Activated naive CD8-positive, alpha-beta T cell (primary cell): Measurements from ENCODE around the gene RPS6KA1.
"Not testable (repeated sequence)": the region's sequence is repeated elsewhere in the genome, so short reads cannot be mapped to it uniquely, and the experiment has no call there.

ENCODE experiments used
- H3K27ac Mint-ChIP-seq: one replicate; pipeline ENCODE4 v1.8.0; 2021; ENCODE audit warnings: mixed read lengths
- H3K27me3 Mint-ChIP-seq: one replicate; pipeline ENCODE4 v1.8.0; 2021; ENCODE audit warnings: mixed read lengths
- H3K36me3 Mint-ChIP-seq: one replicate; pipeline ENCODE4 v1.8.0; 2021; ENCODE audit warnings: mixed read lengths
- H3K4me1 Mint-ChIP-seq: one replicate; pipeline ENCODE4 v1.8.0; 2021; ENCODE audit warnings: low read depth, mixed read lengths
- H3K4me3 Mint-ChIP-seq: one replicate; pipeline ENCODE4 v1.8.0; 2021; ENCODE audit warnings: mild to moderate bottlenecking, mixed read lengths
- H3K9me3 Mint-ChIP-seq: one replicate; pipeline ENCODE4 v1.8.0; 2021; ENCODE audit warnings: low read depth, mixed read lengths

RPS6KA1 gene

GRCh38 chr1:26529655-26530409 lies at the start of gene RPS6KA1:
TSS of gene RPS6KA1 (plus strand) at chr1:26529761. CDS start at chr1:26529921, 160 bp downstream.
- H3K36me3 Mint-ChIP-seq: no peaks in the 10 kb centered on the region
- H3K27me3 Mint-ChIP-seq: no peaks in the 10 kb centered on the region
- H3K4me1 Mint-ChIP-seq: peaks cover 30% of the 10 kb centered on the region
- H3K27ac Mint-ChIP-seq: peak within 1 kb of the TSS; percentile 88
- H3K4me3 Mint-ChIP-seq: peak within 1 kb of the TSS; percentile 90
- no peaks in the 10 kb centered on the region for H3K9me3 Mint-ChIP-seq

DNA sequence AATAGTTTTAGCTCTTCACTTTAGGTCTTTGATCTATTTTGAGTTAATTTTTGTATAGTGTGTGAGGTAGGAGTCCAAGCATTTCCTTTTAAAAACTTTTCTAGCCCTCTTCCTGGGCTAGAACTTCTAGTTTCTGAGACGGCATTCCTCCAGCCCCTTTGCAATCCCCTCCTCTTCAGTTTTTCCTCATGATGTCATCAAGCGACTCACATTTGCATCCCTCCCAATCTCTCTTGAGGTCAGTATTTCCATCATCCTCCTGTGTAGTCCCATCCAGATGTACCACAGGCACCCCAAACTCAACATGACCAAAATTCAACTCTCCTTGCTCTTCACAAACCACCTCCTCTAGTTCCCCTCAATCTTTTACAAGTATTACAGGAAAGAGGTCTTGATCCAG lies 46.6 kb upstream of the RPS6KA1 start:
- no peaks in the 10 kb centered on the region for H3K9me3 Mint-ChIP-seq
- no peaks in the 10 kb centered on the region for H3K27me3 Mint-ChIP-seq
- H3K4me3 Mint-ChIP-seq: no peak overlapping the region
- H3K36me3 Mint-ChIP-seq: peaks cover 3% of the 10 kb centered on the region
- peaks cover 17% of the 10 kb centered on the region for H3K4me1 Mint-ChIP-seq
- peak overlapping the region; percentile 62 for H3K27ac Mint-ChIP-seq

- H3K4me1 Mint-ChIP-seq: peaks cover 13% of the 10 kb centered on the region
- peak overlapping the region; percentile 81 for H3K27ac Mint-ChIP-seq
- no peaks in the 10 kb centered on the region for H3K27me3 Mint-ChIP-seq
- no peaks in the 10 kb centered on the region for H3K9me3 Mint-ChIP-seq
- H3K4me3 Mint-ChIP-seq: no peak overlapping the region
- peaks cover under 1% of the 10 kb centered on the region for H3K36me3 Mint-ChIP-seq
Measured at GRCh38 chr1:26483980-26484379, 45.6 kb upstream of the RPS6KA1 start.

DNA sequence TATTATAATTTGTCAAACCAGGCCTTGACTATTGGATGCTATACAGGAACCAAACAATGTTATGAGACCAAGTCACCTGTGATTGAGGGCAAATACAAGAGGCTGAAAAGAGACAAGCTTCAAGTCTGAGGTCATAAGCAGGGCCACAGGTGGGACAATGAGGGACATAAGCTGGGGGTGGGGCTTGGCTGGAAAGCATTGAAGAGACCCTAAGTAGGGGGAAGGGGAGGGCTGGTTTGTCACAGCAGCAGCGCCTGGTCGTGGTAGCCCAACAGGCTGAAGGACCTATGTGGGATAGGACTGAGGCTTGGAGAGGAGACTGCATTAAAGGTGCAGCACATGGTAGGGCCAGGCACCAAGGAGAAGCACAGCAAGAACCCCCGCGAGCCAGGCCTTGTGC lies 39.4 kb upstream of the RPS6KA1 start:
- no peak overlapping the region for H3K4me3 Mint-ChIP-seq
- no peak overlapping the region for H3K27ac Mint-ChIP-seq
- H3K9me3 Mint-ChIP-seq: no peaks in the 10 kb centered on the region
- no peaks in the 10 kb centered on the region for H3K36me3 Mint-ChIP-seq
- no peaks in the 10 kb centered on the region for H3K27me3 Mint-ChIP-seq
- no peaks in the 10 kb centered on the region for H3K4me1 Mint-ChIP-seq

DNA sequence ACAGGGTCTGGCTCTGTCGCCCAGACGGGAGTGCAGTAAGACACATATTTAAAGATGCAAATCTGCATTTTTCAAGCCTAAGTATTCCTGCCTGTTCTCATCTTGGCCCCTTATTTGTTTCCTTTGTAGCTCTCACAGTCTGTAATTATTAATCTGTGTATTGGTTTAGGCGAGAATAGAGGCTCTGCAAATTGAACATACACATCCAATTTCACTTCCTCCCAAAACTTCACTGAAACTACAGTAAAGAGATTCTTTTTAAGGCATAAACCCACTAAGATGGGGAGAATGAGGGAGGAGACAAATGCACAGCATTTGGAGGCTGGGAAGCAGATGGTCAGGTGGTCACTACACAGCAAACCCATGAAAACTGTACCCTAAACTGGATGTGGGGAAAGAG lies 36.3 kb upstream of the RPS6KA1 start:
- H3K27me3 Mint-ChIP-seq: no peaks in the 10 kb centered on the region
- H3K9me3 Mint-ChIP-seq: no peaks in the 10 kb centered on the region
- H3K4me1 Mint-ChIP-seq: peaks cover 2% of the 10 kb centered on the region
- H3K4me3 Mint-ChIP-seq: no peak overlapping the region
- H3K27ac Mint-ChIP-seq: no peak overlapping the region
- H3K36me3 Mint-ChIP-seq: no peaks in the 10 kb centered on the region

- no peak overlapping the region for H3K4me3 Mint-ChIP-seq
- H3K4me1 Mint-ChIP-seq: peaks cover 4% of the 10 kb centered on the region
- H3K27me3 Mint-ChIP-seq: no peaks in the 10 kb centered on the region
- H3K9me3 Mint-ChIP-seq: no peaks in the 10 kb centered on the region
- no peak overlapping the region for H3K27ac Mint-ChIP-seq
- no peaks in the 10 kb centered on the region for H3K36me3 Mint-ChIP-seq
Measured at GRCh38 chr1:26493938-26494337, 35.6 kb upstream of the RPS6KA1 start.

GRCh38 chr1:26496861-26497260 lies 32.7 kb upstream of the RPS6KA1 start:
- Mint-ChIP-seq H3K4me1 (peaks cover 9% of the 10 kb centered on the region), H3K27ac (peak overlapping the region; percentile 34), H3K9me3 (no peaks in the 10 kb centered on the region), H3K36me3 (no peaks in the 10 kb centered on the region), H3K27me3 (no peaks in the 10 kb centered on the region), H3K4me3 (no peak overlapping the region)

DNA sequence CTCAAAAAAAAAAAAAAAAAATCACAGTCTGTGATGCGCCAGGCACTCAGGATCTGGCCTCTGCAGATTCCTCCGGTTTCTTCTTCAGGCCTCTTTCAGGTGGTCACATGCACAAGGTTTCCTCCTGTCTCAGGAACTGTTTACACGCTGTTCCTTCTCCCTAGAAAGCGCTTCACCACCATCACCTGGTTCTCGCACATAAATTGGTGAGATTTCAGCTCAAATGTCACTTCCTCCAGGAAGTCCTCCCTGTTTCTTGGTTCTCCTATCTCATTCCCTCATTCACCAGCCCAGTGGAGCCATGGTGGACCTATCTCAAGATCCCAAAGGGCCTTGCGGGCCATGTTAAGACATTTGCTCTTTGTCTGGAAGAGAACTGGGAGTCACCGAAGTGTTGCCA lies 30.7 kb upstream of the RPS6KA1 start:
- peaks cover 11% of the 10 kb centered on the region for H3K4me1 Mint-ChIP-seq
- peak overlapping the region; percentile 66 for H3K4me3 Mint-ChIP-seq
- no peaks in the 10 kb centered on the region for H3K27me3 Mint-ChIP-seq
- H3K36me3 Mint-ChIP-seq: no peaks in the 10 kb centered on the region
- no peaks in the 10 kb centered on the region for H3K9me3 Mint-ChIP-seq
- H3K27ac Mint-ChIP-seq: peak overlapping the region; percentile 83

GRCh38 chr1:26500488-26501175 lies 28.9 kb upstream of the RPS6KA1 start:
- Mint-ChIP-seq H3K36me3 (no peaks in the 10 kb centered on the region), H3K4me1 (peaks cover 11% of the 10 kb centered on the region), H3K27me3 (no peaks in the 10 kb centered on the region), H3K4me3 (peak overlapping the region; percentile 85), H3K9me3 (no peaks in the 10 kb centered on the region), H3K27ac (peak overlapping the region; percentile 90)

DNA sequence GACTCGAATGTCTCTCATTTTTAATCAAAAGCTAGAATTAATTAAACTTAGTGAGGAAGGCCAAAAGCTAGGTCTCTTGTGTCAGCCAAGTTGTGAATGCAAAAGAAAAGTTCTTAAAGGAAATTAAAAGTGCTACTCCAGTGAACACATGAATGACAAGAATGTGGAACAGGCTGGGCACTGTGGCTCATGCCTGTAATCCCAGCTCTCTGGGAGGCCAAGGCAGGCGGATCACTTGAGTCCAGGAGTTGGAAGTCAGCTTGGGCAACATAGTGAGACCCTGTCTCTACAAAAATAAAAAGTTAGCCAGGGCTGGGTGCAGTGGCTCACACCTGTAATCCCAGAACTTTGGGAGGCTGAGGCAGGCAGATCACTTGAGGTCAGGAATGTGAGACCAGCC lies 18.9 kb upstream of the RPS6KA1 start:
- H3K4me3 Mint-ChIP-seq, H3K9me3 Mint-ChIP-seq, H3K36me3 Mint-ChIP-seq, H3K27ac Mint-ChIP-seq, H3K4me1 Mint-ChIP-seq, H3K27me3 Mint-ChIP-seq: not testable (repeated sequence)

- H3K27ac Mint-ChIP-seq, H3K9me3 Mint-ChIP-seq, H3K36me3 Mint-ChIP-seq, H3K27me3 Mint-ChIP-seq, H3K4me3 Mint-ChIP-seq, H3K4me1 Mint-ChIP-seq: not testable (repeated sequence)
Measured at GRCh38 chr1:26515836-26516235, 13.7 kb upstream of the RPS6KA1 start.

GRCh38 chr1:26516987-26517765 lies 12.4 kb upstream of the RPS6KA1 start:
- H3K4me1 Mint-ChIP-seq: no peaks in the 10 kb centered on the region
- no peaks in the 10 kb centered on the region for H3K9me3 Mint-ChIP-seq
- H3K27me3 Mint-ChIP-seq: no peaks in the 10 kb centered on the region
- H3K4me3 Mint-ChIP-seq: no peak overlapping the region
- H3K27ac Mint-ChIP-seq: no peak overlapping the region
- no peaks in the 10 kb centered on the region for H3K36me3 Mint-ChIP-seq

- Mint-ChIP-seq H3K27me3 (no peaks in the 10 kb centered on the region), H3K4me3 (no peak overlapping the region), H3K4me1 (no peaks in the 10 kb centered on the region), H3K36me3 (no peaks in the 10 kb centered on the region), H3K9me3 (no peaks in the 10 kb centered on the region), H3K27ac (no peak overlapping the region)
Measured at GRCh38 chr1:26517766-26518049, 11.9 kb upstream of the RPS6KA1 start.

DNA sequence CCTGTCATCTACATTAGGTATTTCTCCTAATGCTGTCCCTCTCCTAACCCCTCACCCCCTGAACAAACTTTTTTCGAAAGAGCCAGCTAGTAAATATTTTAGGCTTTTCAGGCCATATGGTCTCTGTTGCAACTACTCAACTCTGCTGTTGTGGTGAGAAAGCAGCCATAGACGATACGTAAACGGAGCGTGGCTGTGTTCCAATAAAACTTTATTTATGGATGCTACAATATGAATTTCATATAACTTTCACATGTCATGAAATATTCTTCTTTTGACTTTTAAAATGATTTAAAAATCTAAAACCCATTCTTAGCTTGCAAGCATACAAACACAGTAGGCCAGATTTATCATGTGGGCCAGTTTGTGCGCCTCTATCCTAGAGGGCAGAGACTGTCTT lies 11.2 kb upstream of the RPS6KA1 start:
- no peak overlapping the region for H3K4me3 Mint-ChIP-seq
- H3K27ac Mint-ChIP-seq: no peak overlapping the region
- no peaks in the 10 kb centered on the region for H3K36me3 Mint-ChIP-seq
- H3K9me3 Mint-ChIP-seq: no peaks in the 10 kb centered on the region
- no peaks in the 10 kb centered on the region for H3K27me3 Mint-ChIP-seq
- H3K4me1 Mint-ChIP-seq: no peaks in the 10 kb centered on the region

- Mint-ChIP-seq H3K27ac (no peak overlapping the region), H3K36me3 (no peaks in the 10 kb centered on the region), H3K9me3 (no peaks in the 10 kb centered on the region), H3K4me1 (no peaks in the 10 kb centered on the region), H3K4me3 (no peak overlapping the region), H3K27me3 (peaks cover 2% of the 10 kb centered on the region)
Measured at GRCh38 chr1:26520339-26520738, 9.2 kb upstream of the RPS6KA1 start.
